ENCODE measurements around the gene LCP2. TPM values are rescaled to one million over a fixed set of nuclear protein-coding genes. Genes with fewer than 3 reads are reported as not detected.

Gene LCP2
- total RNA-seq, 1 experiment from 2014 or later = not detected

- CTCF ChIA-PET = no interaction called here
- no peaks in the 10 kb centered on the region for H3F3A ChIP-seq (ENCODE audit: low read length, unreplicated experiment)
- no peak overlapping the region for H3K4me3 ChIP-seq (ENCODE audit: low read length)
- peaks cover 22% of the 10 kb centered on the region for H3K4me1 ChIP-seq (ENCODE audit: insufficient read depth, low read length)
- H3K27me3 ChIP-seq (ENCODE audit: low read length) = no peaks in the 10 kb centered on the region
- peak overlapping the region; percentile 84 for H3K27ac ChIP-seq (ENCODE audit: low read length)
- peak overlapping the region; percentile 44; the same call in 1 of the 2 replicates for H3K4me2 ChIP-seq (ENCODE audit: low read length)
- DNase-seq (no peak), ATAC-seq (no peak)
- H4K20me1 ChIP-seq (ENCODE audit: low read length) = no peaks in the 10 kb centered on the region
- TF ChIP-seq EZH2 (IDR thresholded peaks at IDR 0.05; ENCODE audit: low read length, unreplicated experiment) (no peak), CTCF (conservative IDR thresholded peaks at IDR 0.05; ENCODE audit: low read depth, low read length) (no peak), EZH2phosphoT487 (IDR thresholded peaks at IDR 0.05; ENCODE audit: borderline replicate concordance, low read length) (no peak)
- H3K9ac ChIP-seq (ENCODE audit: low read length) = peak overlapping the region; percentile 29
- intact Hi-C loops (cut with micrococcal nuclease) = loop anchor here (1.0 to 10.0 kb wide), 5 partner anchors 7 to 1231 kb away; partner anchors contain the start of gene INSYN2B
- H3K79me2 ChIP-seq (ENCODE audit: low read length) = no peaks in the 10 kb centered on the region
- no peaks in the 10 kb centered on the region for H3K36me3 ChIP-seq (ENCODE audit: low read depth, low read length)
- no peaks in the 10 kb centered on the region for H3K9me2 ChIP-seq (replicated peaks; ENCODE audit: low read length)
- no peak overlapping the region for H2AFZ ChIP-seq (ENCODE audit: low read length)
- POLR2A ChIA-PET (ENCODE audit: unreplicated experiment) = no interaction called here
- no TSS peak for BruUV-seq (replicated peaks)
- no peaks in the 10 kb centered on the region for H3K9me3 ChIP-seq (ENCODE audit: low read length)
These were observed 78.9 kb downstream of the LCP2 start for GRCh38 chr5:170218726-170219125.

GRCh38 chr5:170217831-170218230, 79.7 kb downstream of the LCP2 start:
- ChIA-PET POLR2A (ENCODE audit: unreplicated experiment) (no interaction called here), CTCF (no interaction called here)
- H3K9me2 ChIP-seq (replicated peaks; ENCODE audit: low read length) = no peaks in the 10 kb centered on the region
- no peak overlapping the region for H3K4me2 ChIP-seq (ENCODE audit: low read length)
- no peak overlapping the region for H3K27ac ChIP-seq (ENCODE audit: low read length)
- intact Hi-C loops (cut with micrococcal nuclease) = loop anchor here (2.0 to 10.0 kb wide), 4 partner anchors 237 to 1231 kb away; partner anchors contain the start of gene INSYN2B
- H3K9ac ChIP-seq (ENCODE audit: low read length) = no peak overlapping the region
- H3K4me3 ChIP-seq (ENCODE audit: low read length) = no peak overlapping the region
- ATAC-seq (no peak), DNase-seq (no peak)
- no peaks in the 10 kb centered on the region for H3K27me3 ChIP-seq (ENCODE audit: low read length)
- peaks cover 26% of the 10 kb centered on the region for H3K4me1 ChIP-seq (ENCODE audit: insufficient read depth, low read length)
- no peaks in the 10 kb centered on the region for H3K79me2 ChIP-seq (ENCODE audit: low read length)
- no TSS peak for BruUV-seq (replicated peaks)
- H3K36me3 ChIP-seq (ENCODE audit: low read depth, low read length) = no peaks in the 10 kb centered on the region
- TF ChIP-seq EZH2 (IDR thresholded peaks at IDR 0.05; ENCODE audit: low read length, unreplicated experiment) (no peak), CTCF (conservative IDR thresholded peaks at IDR 0.05; ENCODE audit: low read depth, low read length) (no peak)
- no peaks in the 10 kb centered on the region for H4K20me1 ChIP-seq (ENCODE audit: low read length)
- H3K9me3 ChIP-seq (ENCODE audit: low read length) = no peaks in the 10 kb centered on the region
- H2AFZ ChIP-seq (ENCODE audit: low read length) = no peak overlapping the region
- no peaks in the 10 kb centered on the region for H3F3A ChIP-seq (ENCODE audit: low read length, unreplicated experiment)

- H3K4me1 ChIP-seq (ENCODE audit: insufficient read depth, low read length) = peaks cover 39% of the 10 kb centered on the region
- DNase-seq (peak; percentile 70), ATAC-seq (peak; percentile 28)
- CTCF ChIA-PET = interaction anchor here (0.7 to 1.1 kb wide), 9 partner anchors 32 to 520 kb away, joined by 3 to 11 read pairs (median 6); partner anchors contain the start of gene INSYN2B
- POLR2A ChIA-PET (ENCODE audit: unreplicated experiment) = no interaction called here
- no peaks in the 10 kb centered on the region for H3K27me3 ChIP-seq (ENCODE audit: low read length)
- no peaks in the 10 kb centered on the region for H4K20me1 ChIP-seq (ENCODE audit: low read length)
- no peaks in the 10 kb centered on the region for H3K9me2 ChIP-seq (replicated peaks; ENCODE audit: low read length)
- BruUV-seq (replicated peaks) = no TSS peak
- TF ChIP-seq EZH2 (IDR thresholded peaks at IDR 0.05; ENCODE audit: low read length, unreplicated experiment) (no peak), CTCF (conservative IDR thresholded peaks at IDR 0.05; ENCODE audit: low read depth, low read length) (peak; percentile 80)
- no peak overlapping the region for H2AFZ ChIP-seq (ENCODE audit: low read length)
- no peaks in the 10 kb centered on the region for H3K9me3 ChIP-seq (ENCODE audit: low read length)
- H3K79me2 ChIP-seq (ENCODE audit: low read length) = no peaks in the 10 kb centered on the region
- intact Hi-C loops (cut with micrococcal nuclease) = loop anchor here (1.0 to 10.0 kb wide), 6 partner anchors 32 to 1229 kb away; no protein-coding TSS in a partner anchor
- H3K4me2 ChIP-seq (ENCODE audit: low read length) = no peak overlapping the region
- no peaks in the 10 kb centered on the region for H3K36me3 ChIP-seq (ENCODE audit: low read depth, low read length)
- H3F3A ChIP-seq (ENCODE audit: low read length, unreplicated experiment) = no peaks in the 10 kb centered on the region
- no peak overlapping the region for H3K4me3 ChIP-seq (ENCODE audit: low read length)
- no peak overlapping the region for H3K9ac ChIP-seq (ENCODE audit: low read length)
- no peak overlapping the region for H3K27ac ChIP-seq (ENCODE audit: low read length)
These were observed 81.2 kb downstream of the LCP2 start for GRCh38 chr5:170216257-170216864.
